ENCODE results near the gene TCP11L2. TPM values are rescaled to one million over a fixed set of nuclear protein-coding genes. Genes with fewer than 3 reads are reported as not detected.

The TCP11L2 gene
- total and polyA plus RNA-seq, 2 of the 13 experiments (the other 11 are each of a cell fraction or from before 2014, with no cell fraction given), result 4.6 to 24.1 TPM

GRCh38 chr12:106280106-106280505, 22.4 kb upstream of the TCP11L2 start:
- H3K36me3 ChIP-seq (replicated peaks in 1 of 2; ENCODE audit: control insufficient read depth in 1 of 2, insufficient read depth in 2 of 2, low read length in 2 of 2), result no peaks in the 10 kb centered on the region

More at GRCh38 chr12:106280106-106280505, 22.4 kb upstream of the TCP11L2 start:
- H3K4me2 ChIP-seq (ENCODE audit: low read depth, low read length), result no peak overlapping the region
- in situ Hi-C loops (cut with HindIII; ENCODE audit: extremely low pct_ligation_motif_present, low pct_unique_long_range_greater_than_20kb) (loop anchor here (5.0 to 10.0 kb wide), 2 partner anchors 53 to 185 kb away; no protein-coding TSS in a partner anchor), intact Hi-C loops (cut with micrococcal nuclease; ENCODE audit: unreplicated experiment) (no loop called here)
- no peaks in the 10 kb centered on the region for H4K20me1 ChIP-seq (ENCODE audit: insufficient read depth, low read length)
- FAIRE-seq (no peak), DNase-seq (ENCODE audit: low spot score) (no peak), ATAC-seq (no peak)
- no TSS peak for BruUV-seq (replicated peaks)
- CTCF ChIA-PET (ENCODE audit: low intra/inter-chr PET ratio, low total read pairs), result interaction anchor here (1.6 kb wide), 1 partner anchor 53 kb away, joined by 9 read pairs; no protein-coding TSS in a partner anchor
- TF ChIP-seq, protein P1, sequence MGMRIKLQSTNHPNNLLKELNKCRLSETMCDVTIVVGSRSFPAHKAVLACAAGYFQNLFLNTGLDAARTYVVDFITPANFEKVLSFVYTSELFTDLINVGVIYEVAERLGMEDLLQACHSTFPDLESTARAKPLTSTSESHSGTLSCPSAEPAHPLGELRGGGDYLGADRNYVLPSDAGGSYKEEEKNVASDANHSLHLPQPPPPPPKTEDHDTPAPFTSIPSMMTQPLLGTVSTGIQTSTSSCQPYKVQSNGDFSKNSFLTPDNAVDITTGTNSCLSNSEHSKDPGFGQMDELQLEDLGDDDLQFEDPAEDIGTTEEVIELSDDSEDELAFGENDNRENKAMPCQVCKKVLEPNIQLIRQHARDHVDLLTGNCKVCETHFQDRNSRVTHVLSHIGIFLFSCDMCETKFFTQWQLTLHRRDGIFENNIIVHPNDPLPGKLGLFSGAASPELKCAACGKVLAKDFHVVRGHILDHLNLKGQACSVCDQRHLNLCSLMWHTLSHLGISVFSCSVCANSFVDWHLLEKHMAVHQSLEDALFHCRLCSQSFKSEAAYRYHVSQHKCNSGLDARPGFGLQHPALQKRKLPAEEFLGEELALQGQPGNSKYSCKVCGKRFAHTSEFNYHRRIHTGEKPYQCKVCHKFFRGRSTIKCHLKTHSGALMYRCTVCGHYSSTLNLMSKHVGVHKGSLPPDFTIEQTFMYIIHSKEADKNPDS (CRISPR knock-in tag; IDR thresholded peaks at IDR 0.05), result no peak
- 0 out of 4 replicates have a peak, but pooled peaks of 1 of the 2 experiments have one; percentile 22 for TF ChIP-seq MAFK (conservative IDR thresholded peaks at IDR 0.05 in 1 of 2, IDR thresholded peaks at IDR 0.05 in 1 of 2; ENCODE audit: low read length in 2 of 2)
- no peak overlapping the region for H3K4me3 ChIP-seq (replicated peaks in 1 of 3; ENCODE audit: insufficient read depth in 1 of 3, low read depth in 2 of 3, low read length in 3 of 3)
- H3K9me3 ChIP-seq (ENCODE audit: low read length), result no peaks in the 10 kb centered on the region
- peaks cover 72% of the 10 kb centered on the region for H3K4me1 ChIP-seq (ENCODE audit: insufficient read depth, low read length)
- POLR2A ChIA-PET, result interaction anchor here (1.2 to 2.9 kb wide), 2 partner anchors 32 to 53 kb away, joined by 3 to 13 read pairs; partner anchors contain the start of gene CKAP4
- H2AFZ ChIP-seq (ENCODE audit: low read length), result no peak overlapping the region
- H3K79me2 ChIP-seq (ENCODE audit: insufficient read depth, low read length), result no peaks in the 10 kb centered on the region
- peaks cover 0 to 24% of the 10 kb centered on the region in 2 experiments; a peak in 3 of 5 replicates for H3K27me3 ChIP-seq (ENCODE audit: control insufficient read depth in 1 of 2, insufficient read depth in 2 of 2, low read length in 2 of 2)
- WGBS (ENCODE audit: low lambda C conversion rate), result 25% methylated on average over 4 of the region's 4 CpGs
- no peak overlapping the region for H3K9ac ChIP-seq (ENCODE audit: insufficient read depth, low read depth, low read length)
- H3K27ac ChIP-seq (ENCODE audit: extremely low read length, insufficient read depth, low read length), result no peak overlapping the region
